HG03457 (cell line): ENCODE results near the gene PITX3.

Experiments
- ATAC-seq: cut with Tn5 transposase; IDR thresholded peaks from one replicate; pipeline ENCODE4 v1.9.1; 2021; ENCODE audit warnings: moderate number of reproducible peaks; ENCODE audit not compliant: unreplicated experiment

PITX3 gene

GRCh38 chr10:102241444-102242117 is at the start of gene PITX3:
PITX3 (minus strand) TSS chr10:102241512; CDS start chr10:102232080, 9,432 bp downstream.
- peak; percentile 36 for ATAC-seq

GRCh38 chr10:102289840-102290239 is 48.5 kb upstream of the PITX3 start:
- ATAC-seq: no peak

GRCh38 chr10:102289356-102289755 is 48.0 kb upstream of the PITX3 start:
- ATAC-seq: no peak

GRCh38 chr10:102287991-102288390 is 46.7 kb upstream of the PITX3 start:
- ATAC-seq: no peak

- no peak for ATAC-seq
Measured at GRCh38 chr10:102287538-102287937, 46.2 kb upstream of the PITX3 start.

GRCh38 chr10:102286216-102286615 is 44.9 kb upstream of the PITX3 start:
- ATAC-seq: no peak

GRCh38 chr10:102285133-102285532 is 43.8 kb upstream of the PITX3 start:
- no peak for ATAC-seq

GRCh38 chr10:102284531-102284930 is 43.2 kb upstream of the PITX3 start:
- no peak for ATAC-seq

GRCh38 chr10:102283890-102284289 is 42.6 kb upstream of the PITX3 start:
- no peak for ATAC-seq

- no peak for ATAC-seq
Measured at GRCh38 chr10:102283488-102283887, 42.2 kb upstream of the PITX3 start.

- no peak for ATAC-seq
Measured at GRCh38 chr10:102281102-102281487, 39.8 kb upstream of the PITX3 start.

GRCh38 chr10:102280397-102281101 is 39.2 kb upstream of the PITX3 start:
- ATAC-seq: no peak

GRCh38 chr10:102279104-102279503 is 37.8 kb upstream of the PITX3 start:
- ATAC-seq: no peak

- no peak for ATAC-seq
Measured at GRCh38 chr10:102275343-102275742, 34.0 kb upstream of the PITX3 start.

GRCh38 chr10:102274062-102274461 is 32.8 kb upstream of the PITX3 start:
- no peak for ATAC-seq

GRCh38 chr10:102269017-102269416 is 27.7 kb upstream of the PITX3 start:
- no peak for ATAC-seq

GRCh38 chr10:102268375-102268888 is 27.1 kb upstream of the PITX3 start:
- ATAC-seq: no peak

- no peak for ATAC-seq
Measured at GRCh38 chr10:102267748-102268147, 26.4 kb upstream of the PITX3 start.

- ATAC-seq: no peak
Measured at GRCh38 chr10:102266670-102267069, 25.4 kb upstream of the PITX3 start.

GRCh38 chr10:102264371-102264770 is 23.1 kb upstream of the PITX3 start:
- no peak for ATAC-seq

GRCh38 chr10:102262744-102263370 is 21.5 kb upstream of the PITX3 start:
- no peak for ATAC-seq

- ATAC-seq: no peak
Measured at GRCh38 chr10:102261842-102262241, 20.5 kb upstream of the PITX3 start.
